Mucosa of stomach (tissue), 1 donor: ENCODE data around the gene CD46.

Experiments
- H3K27me3 ChIP-seq: one replicate; pipeline ENCODE4 v1.7.0; 2013; ENCODE audit warnings: mild to moderate bottlenecking, low read length; ENCODE audit not compliant: control insufficient read depth, insufficient read depth
- H3K36me3 ChIP-seq: one replicate; pipeline ENCODE4 v1.7.0; 2013; ENCODE audit warnings: low read length; ENCODE audit not compliant: control insufficient read depth, insufficient read depth
- H3K4me1 ChIP-seq: one replicate; pipeline ENCODE4 v1.7.0; 2013; ENCODE audit warnings: mild to moderate bottlenecking, low read length; ENCODE audit not compliant: control insufficient read depth, insufficient read depth
- H3K4me3 ChIP-seq: one replicate; pipeline ENCODE4 v1.7.0; 2013; ENCODE audit warnings: low read length
- H3K9ac ChIP-seq: one replicate; pipeline ENCODE4 v1.7.0; 2013; ENCODE audit warnings: mild to moderate bottlenecking, low read length, moderate library complexity
- H3K9me3 ChIP-seq: one replicate; pipeline ENCODE4 v1.7.0; 2013; ENCODE audit warnings: mild to moderate bottlenecking, low read length, moderate library complexity; ENCODE audit not compliant: control insufficient read depth
- donor health status: Pancreatic carcinoma.

Gene CD46

DNA sequence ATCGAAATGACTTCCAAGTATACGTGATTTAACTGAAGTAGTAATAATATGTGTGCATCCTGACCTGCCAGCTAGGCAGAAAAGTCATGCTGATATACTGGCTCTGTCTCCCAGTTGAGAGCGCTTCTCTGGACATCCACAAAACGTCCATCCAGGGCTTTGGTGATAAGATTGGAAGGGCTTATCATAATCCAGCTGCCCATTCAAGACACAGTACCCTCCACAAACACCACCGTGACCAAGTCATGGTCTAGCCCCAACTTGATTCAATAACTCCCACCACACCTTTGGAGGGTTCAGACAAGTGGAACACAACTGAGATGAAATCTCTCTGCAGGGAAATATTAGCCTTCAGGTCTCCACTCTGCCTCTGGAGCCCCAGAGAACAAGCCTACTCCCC is 76.2 kb downstream of the CD46 start:
- Histone ChIP-seq H3K9me3 (no peaks in the 10 kb centered on the region), H3K36me3 (no peaks in the 10 kb centered on the region), H3K27me3 (no peaks in the 10 kb centered on the region), H3K4me1 (peaks cover 75% of the 10 kb centered on the region), H3K9ac (peak overlapping the region; percentile 50), H3K4me3 (no peak overlapping the region)

- Histone ChIP-seq H3K4me1 (peaks cover 79% of the 10 kb centered on the region), H3K4me3 (no peak overlapping the region), H3K27me3 (no peaks in the 10 kb centered on the region), H3K36me3 (no peaks in the 10 kb centered on the region), H3K9ac (peak overlapping the region; percentile 50), H3K9me3 (no peaks in the 10 kb centered on the region)
Observed at GRCh38 chr1:207828485-207829158, 76.8 kb downstream of the CD46 start.

DNA sequence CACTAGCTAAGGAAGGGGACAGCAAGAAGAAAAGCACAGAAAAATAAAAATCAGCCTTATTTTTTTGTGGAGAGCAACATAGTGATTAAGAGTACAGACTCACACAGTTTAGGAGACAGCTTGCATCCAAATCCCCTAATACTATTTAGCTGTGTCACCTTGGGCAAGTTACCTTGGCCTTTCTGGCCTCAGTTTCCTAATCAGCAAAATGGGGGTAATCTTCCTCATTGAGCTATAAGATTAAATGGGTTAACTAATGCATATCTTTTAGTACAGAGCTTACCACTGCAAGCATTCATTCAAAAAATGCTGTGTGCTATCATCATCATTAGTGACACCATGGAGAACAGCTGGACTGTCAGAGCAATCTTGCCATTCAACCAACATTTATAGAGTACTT is 77.7 kb downstream of the CD46 start:
- peaks cover 72% of the 10 kb centered on the region for H3K4me1 ChIP-seq
- no peaks in the 10 kb centered on the region for H3K9me3 ChIP-seq
- H3K36me3 ChIP-seq = no peaks in the 10 kb centered on the region
- H3K9ac ChIP-seq = no peak overlapping the region
- no peak overlapping the region for H3K4me3 ChIP-seq
- H3K27me3 ChIP-seq = no peaks in the 10 kb centered on the region

DNA sequence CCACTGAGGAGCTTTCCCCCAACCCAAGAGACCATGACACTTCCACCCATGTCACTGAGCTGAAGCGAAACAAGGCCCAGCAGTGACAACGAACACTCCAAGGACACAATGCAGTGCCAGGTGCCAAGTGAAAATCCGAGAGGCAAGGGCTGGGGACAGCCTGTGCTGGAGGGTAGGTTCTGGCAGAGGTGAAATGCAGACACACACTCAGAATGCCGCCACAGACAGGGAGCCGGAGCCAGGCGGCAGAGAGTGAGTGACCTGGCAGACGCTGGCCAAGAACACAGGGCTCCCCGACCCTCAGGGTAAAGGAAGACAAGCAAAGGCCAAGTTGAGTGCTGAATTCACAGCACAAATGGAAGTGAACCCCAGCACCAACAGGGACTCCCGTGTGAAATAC is 78.9 kb downstream of the CD46 start:
- H3K9me3 ChIP-seq = no peaks in the 10 kb centered on the region
- no peak overlapping the region for H3K4me3 ChIP-seq
- H3K36me3 ChIP-seq = no peaks in the 10 kb centered on the region
- H3K9ac ChIP-seq = peak overlapping the region; percentile 4
- peaks cover 63% of the 10 kb centered on the region for H3K4me1 ChIP-seq
- H3K27me3 ChIP-seq = no peaks in the 10 kb centered on the region

DNA sequence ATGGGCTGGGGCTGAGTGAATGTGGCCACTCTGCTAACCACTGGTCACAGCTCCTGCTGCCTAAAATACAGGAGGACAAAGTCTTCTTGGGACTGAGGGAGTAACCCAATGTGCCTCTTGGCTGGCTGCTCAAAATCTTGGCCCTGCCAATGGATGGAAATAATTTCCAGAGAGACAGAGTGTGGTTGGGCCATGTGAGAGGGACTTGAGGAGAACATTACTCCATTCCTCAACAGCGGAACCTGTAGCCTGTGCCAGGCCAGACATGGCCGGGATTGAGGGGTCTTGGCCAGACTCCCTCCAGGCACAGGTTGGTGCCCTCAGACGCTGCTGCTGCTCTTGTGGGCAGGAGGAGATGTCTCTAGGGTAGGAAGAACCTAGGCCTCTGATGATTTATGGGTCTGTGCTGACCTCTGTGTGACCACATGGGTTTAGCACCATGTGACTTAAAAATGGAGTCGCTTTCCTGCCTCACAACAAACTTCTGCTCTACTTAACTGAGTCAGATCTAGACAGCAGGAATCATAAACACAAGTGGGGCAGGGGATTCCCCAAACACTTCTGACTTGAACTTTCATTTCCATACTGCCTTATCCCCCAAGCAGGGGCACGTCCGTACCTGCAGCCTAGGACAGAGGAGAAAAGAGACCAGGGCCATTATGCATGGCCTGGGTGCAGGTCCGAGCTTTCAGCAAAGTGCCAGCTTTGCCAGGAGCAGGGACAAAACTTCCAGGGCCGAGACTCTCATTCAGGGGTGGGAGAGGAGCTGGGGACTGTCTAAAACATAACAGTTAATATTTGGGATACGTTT is 79.9 kb downstream of the CD46 start:
- H3K9me3 ChIP-seq = no peaks in the 10 kb centered on the region
- no peak overlapping the region for H3K9ac ChIP-seq
- peaks cover 63% of the 10 kb centered on the region for H3K4me1 ChIP-seq
- H3K36me3 ChIP-seq = no peaks in the 10 kb centered on the region
- no peak overlapping the region for H3K4me3 ChIP-seq
- no peaks in the 10 kb centered on the region for H3K27me3 ChIP-seq

DNA sequence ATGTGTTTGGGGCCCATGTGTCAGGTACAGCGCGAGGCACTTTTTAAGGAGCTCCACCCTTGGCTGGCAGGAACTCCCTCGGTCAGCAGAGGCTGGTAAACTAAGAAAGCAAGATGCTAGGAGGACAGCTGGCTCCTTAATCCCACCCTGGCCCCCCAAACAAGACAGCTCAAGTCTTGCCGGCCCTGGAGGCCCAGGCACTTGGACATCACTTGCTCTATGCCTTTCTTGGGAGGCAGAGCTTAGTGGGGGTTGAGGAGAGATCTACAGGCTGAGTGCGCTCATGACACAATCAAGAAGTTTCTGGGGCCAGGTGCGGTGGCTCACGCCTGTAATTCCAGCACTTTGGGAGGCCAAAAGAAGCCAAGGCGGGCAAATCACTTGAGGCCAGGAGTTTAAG is 80.9 kb downstream of the CD46 start:
- no peaks in the 10 kb centered on the region for H3K9me3 ChIP-seq
- H3K27me3 ChIP-seq = no peaks in the 10 kb centered on the region
- no peak overlapping the region for H3K9ac ChIP-seq
- peaks cover 61% of the 10 kb centered on the region for H3K4me1 ChIP-seq
- H3K36me3 ChIP-seq = no peaks in the 10 kb centered on the region
- H3K4me3 ChIP-seq = no peak overlapping the region

- no peaks in the 10 kb centered on the region for H3K27me3 ChIP-seq
- H3K4me1 ChIP-seq = peaks cover 61% of the 10 kb centered on the region
- no peak overlapping the region for H3K4me3 ChIP-seq
- no peaks in the 10 kb centered on the region for H3K9me3 ChIP-seq
- H3K9ac ChIP-seq = no peak overlapping the region
- no peaks in the 10 kb centered on the region for H3K36me3 ChIP-seq
Observed at GRCh38 chr1:207833381-207833780, 81.5 kb downstream of the CD46 start.

GRCh38 chr1:207833956-207834660 is 82.3 kb downstream of the CD46 start:
- Histone ChIP-seq H3K4me3 (no peak overlapping the region), H3K4me1 (peaks cover 63% of the 10 kb centered on the region), H3K27me3 (no peaks in the 10 kb centered on the region), H3K9ac (no peak overlapping the region), H3K36me3 (no peaks in the 10 kb centered on the region), H3K9me3 (no peaks in the 10 kb centered on the region)

DNA sequence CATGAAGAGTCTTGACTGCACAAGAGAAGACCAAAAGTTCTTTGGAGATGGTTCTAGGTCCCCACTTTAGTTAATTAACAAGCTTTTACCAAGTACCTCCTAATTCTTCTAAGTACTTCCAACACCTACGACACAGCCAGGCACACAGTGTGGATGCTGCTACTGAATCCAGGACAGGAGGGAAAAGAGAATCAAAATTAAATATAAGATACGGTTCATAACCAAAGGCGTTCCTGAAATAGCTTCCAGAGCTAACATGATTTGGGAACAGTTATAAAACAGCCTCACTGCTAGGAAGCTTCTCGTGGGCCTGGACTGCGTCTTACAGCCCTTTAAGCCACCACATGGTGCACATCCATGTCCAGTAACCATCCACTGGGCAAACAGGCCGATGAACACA is 84.1 kb downstream of the CD46 start:
- H3K9ac ChIP-seq = no peak overlapping the region
- peaks cover 60% of the 10 kb centered on the region for H3K4me1 ChIP-seq
- no peak overlapping the region for H3K4me3 ChIP-seq
- no peaks in the 10 kb centered on the region for H3K9me3 ChIP-seq
- H3K36me3 ChIP-seq = no peaks in the 10 kb centered on the region
- no peaks in the 10 kb centered on the region for H3K27me3 ChIP-seq

DNA sequence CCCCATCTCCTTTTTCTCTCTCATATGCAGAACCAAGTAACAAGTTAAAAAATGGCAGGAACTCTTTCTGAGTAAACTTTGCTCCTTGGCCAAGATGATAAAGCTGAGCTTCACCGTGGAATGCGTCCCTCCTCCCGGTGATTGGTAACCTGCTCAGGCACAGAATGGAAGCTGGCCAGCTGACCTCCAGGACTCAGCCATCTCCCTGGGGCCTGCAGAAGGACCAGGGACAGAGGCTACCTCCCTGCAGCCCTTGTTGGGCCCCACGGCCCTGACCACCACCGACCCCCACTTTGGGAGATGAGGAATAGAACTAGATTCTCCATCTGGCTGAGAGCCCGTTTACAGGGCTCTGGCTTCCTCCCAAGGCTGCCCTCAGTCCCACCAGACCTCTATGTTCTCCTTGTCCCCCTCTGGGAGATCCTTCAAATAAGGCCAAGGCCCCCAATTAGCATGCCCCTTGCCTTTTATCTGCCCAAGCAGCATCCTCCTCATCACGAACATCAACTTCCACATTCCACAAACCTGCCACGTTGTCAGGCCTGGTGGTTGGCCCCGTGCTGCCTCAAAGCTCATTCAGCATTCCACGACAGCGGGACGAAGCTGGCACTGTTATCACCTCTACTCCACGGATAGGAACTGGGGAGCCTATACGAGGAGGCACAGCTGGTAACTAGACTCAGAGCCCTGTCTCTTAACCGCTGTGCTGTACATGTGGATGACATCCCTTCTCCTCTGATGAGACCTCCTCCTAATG is 84.9 kb downstream of the CD46 start:
- Histone ChIP-seq H3K9me3 (no peaks in the 10 kb centered on the region), H3K9ac (no peak overlapping the region), H3K27me3 (no peaks in the 10 kb centered on the region), H3K4me3 (no peak overlapping the region), H3K4me1 (peaks cover 54% of the 10 kb centered on the region), H3K36me3 (no peaks in the 10 kb centered on the region)

- H3K9me3 ChIP-seq = no peaks in the 10 kb centered on the region
- no peaks in the 10 kb centered on the region for H3K27me3 ChIP-seq
- no peak overlapping the region for H3K4me3 ChIP-seq
- H3K4me1 ChIP-seq = peaks cover 45% of the 10 kb centered on the region
- H3K9ac ChIP-seq = no peak overlapping the region
- peaks cover 5% of the 10 kb centered on the region for H3K36me3 ChIP-seq
Observed at GRCh38 chr1:207837673-207838072, 85.8 kb downstream of the CD46 start.
